Fibroblast of skin of back (primary cell): ENCODE data around the gene TDRKH.

ENCODE experiments used
- DNase-seq: peaks from one replicate; pipeline ENCODE4 v3.0.0-alpha.2; 2013

The TDRKH gene

GRCh38 chr1:151822404-151822803 lies 32.1 kb upstream of the TDRKH start:
- no peak for DNase-seq

- no peak for DNase-seq
Observed at GRCh38 chr1:151820940-151821339, 30.6 kb upstream of the TDRKH start.

- no peak for DNase-seq
Observed at GRCh38 chr1:151819976-151820623, 29.8 kb upstream of the TDRKH start.

GRCh38 chr1:151819227-151819835 lies 29.0 kb upstream of the TDRKH start:
- no peak for DNase-seq

GRCh38 chr1:151817353-151817730 lies 27.0 kb upstream of the TDRKH start:
- no peak for DNase-seq

- no peak for DNase-seq
Observed at GRCh38 chr1:151816548-151817352, 26.4 kb upstream of the TDRKH start.

- DNase-seq = no peak
Observed at GRCh38 chr1:151815716-151816327, 25.5 kb upstream of the TDRKH start.

GRCh38 chr1:151814971-151815545 lies 24.8 kb upstream of the TDRKH start:
- no peak for DNase-seq

GRCh38 chr1:151814426-151814825 lies 24.1 kb upstream of the TDRKH start:
- DNase-seq = no peak

- DNase-seq = no peak
Observed at GRCh38 chr1:151813271-151813977, 23.1 kb upstream of the TDRKH start.

- DNase-seq = no peak
Observed at GRCh38 chr1:151811181-151811580, 20.9 kb upstream of the TDRKH start.

- no peak for DNase-seq
Observed at GRCh38 chr1:151809985-151810556, 19.8 kb upstream of the TDRKH start.

- no peak for DNase-seq
Observed at GRCh38 chr1:151809290-151809984, 19.1 kb upstream of the TDRKH start.

- no peak for DNase-seq
Observed at GRCh38 chr1:151807766-151808165, 17.5 kb upstream of the TDRKH start.

GRCh38 chr1:151807131-151807530 lies 16.8 kb upstream of the TDRKH start:
- no peak for DNase-seq

GRCh38 chr1:151806170-151806569 lies 15.9 kb upstream of the TDRKH start:
- no peak for DNase-seq

- no peak for DNase-seq
Observed at GRCh38 chr1:151805066-151805820, 14.9 kb upstream of the TDRKH start, which contains the start of gene LINGO4. Gene LINGO4 (minus strand): TSS chr1:151805419. CDS start chr1:151802704, 2,715 bp downstream.

GRCh38 chr1:151803915-151804314 lies 13.6 kb upstream of the TDRKH start:
- DNase-seq = no peak

GRCh38 chr1:151803164-151803563 lies 12.9 kb upstream of the TDRKH start:
- DNase-seq = no peak

- no peak for DNase-seq
Observed at GRCh38 chr1:151802372-151802771, 12.1 kb upstream of the TDRKH start.
